ENCODE measurements around the gene TMEM120A.

DNA sequence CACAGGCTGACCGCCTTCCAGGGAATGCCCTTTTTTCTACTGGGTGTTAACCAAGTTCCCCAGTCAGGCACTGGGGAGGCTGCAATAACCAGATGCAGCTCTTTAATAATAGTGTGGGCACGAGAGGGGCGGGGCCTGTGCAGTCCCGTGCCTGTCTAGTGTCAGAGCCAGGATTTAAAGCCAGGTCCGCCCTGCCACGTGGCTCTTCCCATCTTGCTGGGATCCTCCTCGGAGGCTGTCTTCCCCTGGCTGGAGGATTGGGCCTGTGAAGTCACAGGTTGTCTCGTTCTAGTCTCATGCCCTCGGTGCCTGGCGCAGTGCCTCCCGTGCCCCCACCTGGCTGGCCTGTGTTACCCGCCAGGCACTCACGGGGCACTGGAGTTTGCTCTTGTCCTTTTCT lies 25.2 kb downstream of the TMEM120A start:
- TF ChIP-seq EZH2 (IDR thresholded peaks at IDR 0.05; ENCODE audit: borderline replicate concordance, low read depth, low read length, poor library complexity, severe bottlenecking): no peak
- TF ChIP-seq, protein P1, sequence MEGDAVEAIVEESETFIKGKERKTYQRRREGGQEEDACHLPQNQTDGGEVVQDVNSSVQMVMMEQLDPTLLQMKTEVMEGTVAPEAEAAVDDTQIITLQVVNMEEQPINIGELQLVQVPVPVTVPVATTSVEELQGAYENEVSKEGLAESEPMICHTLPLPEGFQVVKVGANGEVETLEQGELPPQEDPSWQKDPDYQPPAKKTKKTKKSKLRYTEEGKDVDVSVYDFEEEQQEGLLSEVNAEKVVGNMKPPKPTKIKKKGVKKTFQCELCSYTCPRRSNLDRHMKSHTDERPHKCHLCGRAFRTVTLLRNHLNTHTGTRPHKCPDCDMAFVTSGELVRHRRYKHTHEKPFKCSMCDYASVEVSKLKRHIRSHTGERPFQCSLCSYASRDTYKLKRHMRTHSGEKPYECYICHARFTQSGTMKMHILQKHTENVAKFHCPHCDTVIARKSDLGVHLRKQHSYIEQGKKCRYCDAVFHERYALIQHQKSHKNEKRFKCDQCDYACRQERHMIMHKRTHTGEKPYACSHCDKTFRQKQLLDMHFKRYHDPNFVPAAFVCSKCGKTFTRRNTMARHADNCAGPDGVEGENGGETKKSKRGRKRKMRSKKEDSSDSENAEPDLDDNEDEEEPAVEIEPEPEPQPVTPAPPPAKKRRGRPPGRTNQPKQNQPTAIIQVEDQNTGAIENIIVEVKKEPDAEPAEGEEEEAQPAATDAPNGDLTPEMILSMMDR (conservative IDR thresholded peaks at IDR 0.05; ENCODE audit: low read depth, low read length): no peak

Measured in A673 (cell line).